ENCODE results near the gene ACOT12.
A peak's percentile ranks its signal among the peaks of the same experiment; 100 is the strongest.
"Not testable (repeated sequence)": the region's sequence is repeated elsewhere in the genome, so short reads cannot be mapped to it uniquely, and the experiment has no call there.

ACOT12 gene

GRCh38 chr5:81336556-81336955 lies 57.4 kb downstream of the ACOT12 start:
- DNase-seq = no peak

GRCh38 chr5:81335946-81336345 lies 58.0 kb downstream of the ACOT12 start:
- no peak for DNase-seq

GRCh38 chr5:81334304-81335061 lies 59.5 kb downstream of the ACOT12 start:
- DNase-seq = no peak

- DNase-seq = no peak
Measured at GRCh38 chr5:81326554-81326953, 67.4 kb downstream of the ACOT12 start.

GRCh38 chr5:81317536-81317935 lies 76.4 kb downstream of the ACOT12 start:
- no peak for DNase-seq

GRCh38 chr5:81316571-81316970 lies 77.4 kb downstream of the ACOT12 start:
- DNase-seq = no peak

- no peak for DNase-seq
Measured at GRCh38 chr5:81315830-81316229, 78.1 kb downstream of the ACOT12 start.

GRCh38 chr5:81315336-81315735 lies 78.6 kb downstream of the ACOT12 start:
- DNase-seq = peak; percentile 78

- DNase-seq = peak; percentile 18
Measured at GRCh38 chr5:81314581-81314980, 79.4 kb downstream of the ACOT12 start.

- DNase-seq = no peak
Measured at GRCh38 chr5:81313686-81314085, 80.2 kb downstream of the ACOT12 start.

- DNase-seq = no peak
Measured at GRCh38 chr5:81313278-81313677, 80.7 kb downstream of the ACOT12 start.

- no peak for DNase-seq
Measured at GRCh38 chr5:81310402-81311063, 83.4 kb downstream of the ACOT12 start.

- DNase-seq = no peak
Measured at GRCh38 chr5:81308836-81309235, 85.1 kb downstream of the ACOT12 start.

- DNase-seq = no peak
Measured at GRCh38 chr5:81305785-81306184, 88.1 kb downstream of the ACOT12 start.

GRCh38 chr5:81303563-81303962 lies 90.4 kb downstream of the ACOT12 start:
- peak; percentile 66 for DNase-seq

GRCh38 chr5:81302596-81302995 lies 91.3 kb downstream of the ACOT12 start:
- DNase-seq = no peak

- peak; percentile 95 for DNase-seq
Measured at GRCh38 chr5:81301271-81302015, 92.5 kb downstream of the ACOT12 start, which contains the start of gene ZCCHC9. Gene ZCCHC9 (plus strand): TSS chr5:81301587. CDS start chr5:81304758, 3,171 bp downstream.

GRCh38 chr5:81300921-81301270 lies 93.0 kb downstream of the ACOT12 start:
- no peak for DNase-seq

GRCh38 chr5:81297531-81297930 lies 96.4 kb downstream of the ACOT12 start:
- DNase-seq = no peak

GRCh38 chr5:81294021-81294420 lies 99.9 kb downstream of the ACOT12 start:
- DNase-seq = not testable (repeated sequence)

GRCh38 chr5:81292130-81292529 lies 101.8 kb downstream of the ACOT12 start:
- DNase-seq = no peak

GRCh38 chr5:81290146-81290545 lies 103.8 kb downstream of the ACOT12 start:
- DNase-seq = no peak

- no peak for DNase-seq
Measured at GRCh38 chr5:81288021-81288433, 105.9 kb downstream of the ACOT12 start.

Measured in fibroblast of skin of right quadriceps (primary cell).